Neural progenitor cell (in vitro differentiated cells): ENCODE measurements around the gene AATK.

Source experiments
- EZH2 ChIP-seq: fragments of 200-600 bp; sonication (generic); IDR thresholded peaks from 2 replicates; pipeline ENCODE4 v1.6.1; 2017; ENCODE audit warnings: antibody characterized with exemption, mild to moderate bottlenecking, moderate library complexity
- TF ChIP-seq, protein P1 (sequence below): fragments of 200-600 bp; sonication (generic); IDR thresholded peaks from 2 replicates; pipeline ENCODE4 v1.5.1; 2017; ENCODE audit warnings: antibody characterized with exemption, mild to moderate bottlenecking

DNA sequence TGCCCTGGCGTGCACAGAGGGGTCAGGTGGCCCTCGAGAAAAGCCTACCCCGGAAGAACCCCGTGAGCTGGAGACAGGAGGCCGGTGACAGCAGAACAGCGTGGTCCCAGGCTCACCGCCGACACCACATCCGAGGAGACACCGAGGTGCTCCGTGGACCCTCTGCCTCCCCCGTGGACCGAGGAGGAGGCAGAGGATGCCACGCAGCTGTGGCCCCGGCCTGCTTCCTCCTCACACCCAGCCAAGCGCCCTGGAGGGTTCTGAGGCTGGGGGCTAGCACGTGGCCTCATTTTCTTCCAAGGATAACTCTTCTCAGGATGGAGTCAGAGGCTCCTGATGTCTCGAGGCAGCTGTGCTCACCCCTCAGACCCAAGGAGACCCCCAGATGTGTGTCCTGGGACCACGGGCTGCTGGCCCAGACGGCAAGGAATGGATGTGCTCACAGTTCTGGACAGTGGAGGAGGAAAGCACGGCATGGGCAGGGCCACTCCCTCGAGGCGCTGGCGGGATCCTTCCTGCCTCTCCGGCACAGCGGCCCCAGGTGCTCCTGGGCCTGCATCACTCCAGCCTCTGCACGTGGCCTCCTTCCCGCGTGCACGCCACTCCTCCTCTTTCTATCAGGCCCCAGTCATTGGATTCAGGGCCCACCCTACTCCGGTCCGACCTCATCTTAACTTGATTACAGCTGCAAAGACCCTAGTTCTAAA lies 5.1 kb downstream of the AATK start:
- TF ChIP-seq, protein P1, sequence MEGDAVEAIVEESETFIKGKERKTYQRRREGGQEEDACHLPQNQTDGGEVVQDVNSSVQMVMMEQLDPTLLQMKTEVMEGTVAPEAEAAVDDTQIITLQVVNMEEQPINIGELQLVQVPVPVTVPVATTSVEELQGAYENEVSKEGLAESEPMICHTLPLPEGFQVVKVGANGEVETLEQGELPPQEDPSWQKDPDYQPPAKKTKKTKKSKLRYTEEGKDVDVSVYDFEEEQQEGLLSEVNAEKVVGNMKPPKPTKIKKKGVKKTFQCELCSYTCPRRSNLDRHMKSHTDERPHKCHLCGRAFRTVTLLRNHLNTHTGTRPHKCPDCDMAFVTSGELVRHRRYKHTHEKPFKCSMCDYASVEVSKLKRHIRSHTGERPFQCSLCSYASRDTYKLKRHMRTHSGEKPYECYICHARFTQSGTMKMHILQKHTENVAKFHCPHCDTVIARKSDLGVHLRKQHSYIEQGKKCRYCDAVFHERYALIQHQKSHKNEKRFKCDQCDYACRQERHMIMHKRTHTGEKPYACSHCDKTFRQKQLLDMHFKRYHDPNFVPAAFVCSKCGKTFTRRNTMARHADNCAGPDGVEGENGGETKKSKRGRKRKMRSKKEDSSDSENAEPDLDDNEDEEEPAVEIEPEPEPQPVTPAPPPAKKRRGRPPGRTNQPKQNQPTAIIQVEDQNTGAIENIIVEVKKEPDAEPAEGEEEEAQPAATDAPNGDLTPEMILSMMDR = no peak
- no peak for TF ChIP-seq EZH2
